T-helper 1 cell treated with Interleukin-12 subunit alpha and Interleukin-12 subunit beta and Interleukin-4 antibody, amounts not matched to agents 30 μg/mL and 1 μg/mL, for 36 hours (primary cell): ENCODE results near the gene DHRS7.

Source experiments
- H3K27ac Mint-ChIP-seq: one replicate; pipeline ENCODE4 v1.8.0; 2021; ENCODE audit warnings: mild to moderate bottlenecking, mixed read lengths
- H3K27me3 Mint-ChIP-seq: one replicate; pipeline ENCODE4 v1.8.0; 2021; ENCODE audit warnings: low read depth, mixed read lengths
- H3K36me3 Mint-ChIP-seq: one replicate; pipeline ENCODE4 v1.8.0; 2021; ENCODE audit warnings: low read depth, mixed read lengths
- H3K4me1 Mint-ChIP-seq: one replicate; pipeline ENCODE4 v1.8.0; 2021; ENCODE audit warnings: low read depth, mixed read lengths
- H3K4me3 Mint-ChIP-seq: one replicate; pipeline ENCODE4 v1.8.0; 2021; ENCODE audit warnings: mild to moderate bottlenecking, moderate library complexity, mixed read lengths
- H3K9me3 Mint-ChIP-seq: one replicate; pipeline ENCODE4 v1.8.0; 2021; ENCODE audit warnings: mixed read lengths

Gene DHRS7

GRCh38 chr14:60174352-60175254 lies 9.4 kb upstream of the DHRS7 start:
- Mint-ChIP-seq H3K4me1 (peaks cover 2% of the 10 kb centered on the region), H3K4me3 (no peak overlapping the region), H3K36me3 (no peaks in the 10 kb centered on the region), H3K9me3 (no peaks in the 10 kb centered on the region), H3K27me3 (peaks cover 1% of the 10 kb centered on the region), H3K27ac (no peak overlapping the region)

- no peaks in the 10 kb centered on the region for H3K9me3 Mint-ChIP-seq
- H3K27me3 Mint-ChIP-seq: peaks cover 4% of the 10 kb centered on the region
- peaks cover 2% of the 10 kb centered on the region for H3K4me1 Mint-ChIP-seq
- H3K27ac Mint-ChIP-seq: no peak overlapping the region
- no peak overlapping the region for H3K4me3 Mint-ChIP-seq
- no peaks in the 10 kb centered on the region for H3K36me3 Mint-ChIP-seq
These were observed 6.5 kb upstream of the DHRS7 start for GRCh38 chr14:60171690-60172089.

- Mint-ChIP-seq H3K36me3 (no peaks in the 10 kb centered on the region), H3K27ac (no peak overlapping the region), H3K4me1 (peaks cover 7% of the 10 kb centered on the region), H3K4me3 (no peak overlapping the region), H3K27me3 (peaks cover 6% of the 10 kb centered on the region), H3K9me3 (no peaks in the 10 kb centered on the region)
These were observed 5.8 kb upstream of the DHRS7 start for GRCh38 chr14:60170948-60171347.

- H3K27ac Mint-ChIP-seq: no peak overlapping the region
- H3K4me3 Mint-ChIP-seq: no peak overlapping the region
- no peaks in the 10 kb centered on the region for H3K9me3 Mint-ChIP-seq
- H3K4me1 Mint-ChIP-seq: peaks cover 12% of the 10 kb centered on the region
- peaks cover 6% of the 10 kb centered on the region for H3K27me3 Mint-ChIP-seq
- H3K36me3 Mint-ChIP-seq: no peaks in the 10 kb centered on the region
These were observed 4.5 kb upstream of the DHRS7 start for GRCh38 chr14:60169722-60170121.

- Mint-ChIP-seq H3K4me3 (peak overlapping the region; percentile 76), H3K36me3 (peaks cover 7% of the 10 kb centered on the region), H3K9me3 (no peaks in the 10 kb centered on the region), H3K27ac (peak overlapping the region; percentile 82), H3K4me1 (peaks cover 19% of the 10 kb centered on the region), H3K27me3 (peaks cover 6% of the 10 kb centered on the region)
These were observed 944 bp upstream of the DHRS7 start for GRCh38 chr14:60166142-60166541.

- Mint-ChIP-seq H3K4me3 (peak overlapping the region; percentile 76), H3K9me3 (no peaks in the 10 kb centered on the region), H3K27ac (peak overlapping the region; percentile 82), H3K36me3 (peaks cover 7% of the 10 kb centered on the region), H3K4me1 (peaks cover 19% of the 10 kb centered on the region), H3K27me3 (peaks cover 6% of the 10 kb centered on the region)
These were observed 314 bp upstream of the DHRS7 start for GRCh38 chr14:60165547-60165876.

- Mint-ChIP-seq H3K4me3 (peak overlapping the region; percentile 92), H3K9me3 (no peaks in the 10 kb centered on the region), H3K36me3 (peaks cover 10% of the 10 kb centered on the region), H3K4me1 (peaks cover 22% of the 10 kb centered on the region), H3K27me3 (peaks cover 3% of the 10 kb centered on the region), H3K27ac (peak overlapping the region; percentile 97)
These were observed 840 bp downstream of the DHRS7 start for GRCh38 chr14:60164404-60164711.

GRCh38 chr14:60163693-60164092 lies 1.5 kb downstream of the DHRS7 start:
- Mint-ChIP-seq H3K4me1 (peaks cover 22% of the 10 kb centered on the region), H3K9me3 (no peaks in the 10 kb centered on the region), H3K36me3 (peaks cover 10% of the 10 kb centered on the region), H3K27me3 (peaks cover 3% of the 10 kb centered on the region), H3K27ac (no peak overlapping the region), H3K4me3 (peak overlapping the region; percentile 37)

- Mint-ChIP-seq H3K27me3 (no peaks in the 10 kb centered on the region), H3K27ac (peak overlapping the region; percentile 31), H3K9me3 (no peaks in the 10 kb centered on the region), H3K4me3 (no peak overlapping the region), H3K4me1 (peaks cover 22% of the 10 kb centered on the region), H3K36me3 (peaks cover 13% of the 10 kb centered on the region)
These were observed 3.7 kb downstream of the DHRS7 start for GRCh38 chr14:60161196-60162107.

- H3K9me3 Mint-ChIP-seq: no peaks in the 10 kb centered on the region
- H3K4me1 Mint-ChIP-seq: peaks cover 14% of the 10 kb centered on the region
- no peak overlapping the region for H3K4me3 Mint-ChIP-seq
- no peaks in the 10 kb centered on the region for H3K27me3 Mint-ChIP-seq
- no peak overlapping the region for H3K27ac Mint-ChIP-seq
- peaks cover 17% of the 10 kb centered on the region for H3K36me3 Mint-ChIP-seq
These were observed 4.8 kb downstream of the DHRS7 start for GRCh38 chr14:60160422-60160821.

GRCh38 chr14:60154671-60155070 lies 10.5 kb downstream of the DHRS7 start:
- peaks cover 32% of the 10 kb centered on the region for H3K36me3 Mint-ChIP-seq
- no peak overlapping the region for H3K27ac Mint-ChIP-seq
- H3K27me3 Mint-ChIP-seq: no peaks in the 10 kb centered on the region
- no peak overlapping the region for H3K4me3 Mint-ChIP-seq
- H3K9me3 Mint-ChIP-seq: no peaks in the 10 kb centered on the region
- peaks cover 32% of the 10 kb centered on the region for H3K4me1 Mint-ChIP-seq

GRCh38 chr14:60153991-60154390 lies 11.2 kb downstream of the DHRS7 start:
- H3K36me3 Mint-ChIP-seq: peaks cover 31% of the 10 kb centered on the region
- no peaks in the 10 kb centered on the region for H3K27me3 Mint-ChIP-seq
- peaks cover 31% of the 10 kb centered on the region for H3K4me1 Mint-ChIP-seq
- no peak overlapping the region for H3K4me3 Mint-ChIP-seq
- H3K27ac Mint-ChIP-seq: peak overlapping the region; percentile 49
- no peaks in the 10 kb centered on the region for H3K9me3 Mint-ChIP-seq

- peaks cover 37% of the 10 kb centered on the region for H3K36me3 Mint-ChIP-seq
- H3K27ac Mint-ChIP-seq: peak overlapping the region; percentile 85
- H3K4me1 Mint-ChIP-seq: peaks cover 30% of the 10 kb centered on the region
- H3K4me3 Mint-ChIP-seq: no peak overlapping the region
- H3K27me3 Mint-ChIP-seq: no peaks in the 10 kb centered on the region
- H3K9me3 Mint-ChIP-seq: no peaks in the 10 kb centered on the region
These were observed 13.5 kb downstream of the DHRS7 start for GRCh38 chr14:60151715-60152114.

GRCh38 chr14:60134702-60135101 lies 30.5 kb downstream of the DHRS7 start:
- Mint-ChIP-seq H3K9me3 (no peaks in the 10 kb centered on the region), H3K27ac (no peak overlapping the region), H3K36me3 (peaks cover 22% of the 10 kb centered on the region), H3K27me3 (no peaks in the 10 kb centered on the region), H3K4me1 (peaks cover 5% of the 10 kb centered on the region), H3K4me3 (no peak overlapping the region)

- Mint-ChIP-seq H3K9me3 (no peaks in the 10 kb centered on the region), H3K27me3 (no peaks in the 10 kb centered on the region), H3K27ac (no peak overlapping the region), H3K4me1 (peaks cover 7% of the 10 kb centered on the region), H3K4me3 (no peak overlapping the region), H3K36me3 (peaks cover 27% of the 10 kb centered on the region)
These were observed 31.7 kb downstream of the DHRS7 start for GRCh38 chr14:60133487-60133886.
